Stimulated activated naive CD4-positive, alpha-beta T cell treated with Interleukin-2 at 50 U/mL for 16 hours (primary cell): ENCODE data around the gene HBS1L.
A peak's percentile ranks its signal among the peaks of the same experiment; 100 is the strongest.

Source experiments
- DNase-seq: peaks from one replicate; lab custom pipeline; 2025; lab: John Stamatoyannopoulos, UW

Gene HBS1L

GRCh38 chr6:134949927-134950326 lies 104.7 kb downstream of the HBS1L start, which contains the start of gene ALDH8A1:
ALDH8A1 (minus strand) TSS chr6:134950101; CDS start chr6:134950053, 48 bp downstream.
- no peak for DNase-seq

GRCh38 chr6:134948691-134949090 lies 105.9 kb downstream of the HBS1L start:
- DNase-seq, result no peak

GRCh38 chr6:134948142-134948541 lies 106.5 kb downstream of the HBS1L start:
- no peak for DNase-seq

GRCh38 chr6:134945045-134945444 lies 109.6 kb downstream of the HBS1L start:
- no peak for DNase-seq

GRCh38 chr6:134943522-134944111 lies 111.0 kb downstream of the HBS1L start:
- DNase-seq, result no peak

GRCh38 chr6:134938896-134939295 lies 115.7 kb downstream of the HBS1L start:
- peak; percentile 69 for DNase-seq

- no peak for DNase-seq
Observed at GRCh38 chr6:134937426-134937825, 117.2 kb downstream of the HBS1L start.

GRCh38 chr6:134936931-134937330 lies 117.7 kb downstream of the HBS1L start:
- DNase-seq, result no peak

- DNase-seq, result no peak
Observed at GRCh38 chr6:134936476-134936875, 118.1 kb downstream of the HBS1L start.

- DNase-seq, result no peak
Observed at GRCh38 chr6:134934793-134935485, 119.7 kb downstream of the HBS1L start.

- no peak for DNase-seq
Observed at GRCh38 chr6:134932535-134933470, 121.8 kb downstream of the HBS1L start.

GRCh38 chr6:134932098-134932497 lies 122.5 kb downstream of the HBS1L start:
- DNase-seq, result no peak

GRCh38 chr6:134930463-134930862 lies 124.2 kb downstream of the HBS1L start:
- DNase-seq, result no peak

- DNase-seq, result no peak
Observed at GRCh38 chr6:134928151-134928900, 126.3 kb downstream of the HBS1L start.

GRCh38 chr6:134925800-134926199 lies 128.8 kb downstream of the HBS1L start:
- DNase-seq, result no peak

- DNase-seq, result no peak
Observed at GRCh38 chr6:134921721-134922261, 132.8 kb downstream of the HBS1L start.

- DNase-seq, result no peak
Observed at GRCh38 chr6:134921276-134921675, 133.3 kb downstream of the HBS1L start.

- DNase-seq, result no peak
Observed at GRCh38 chr6:134920422-134920821, 134.2 kb downstream of the HBS1L start.

GRCh38 chr6:134918418-134918961 lies 136.1 kb downstream of the HBS1L start:
- DNase-seq, result no peak

GRCh38 chr6:134911547-134911946 lies 143.1 kb downstream of the HBS1L start:
- no peak for DNase-seq

GRCh38 chr6:134910593-134910935 lies 144.1 kb downstream of the HBS1L start:
- no peak for DNase-seq
